GM18505 (cell line): Measurements from ENCODE around the gene ZNF44.
"Not testable (repeated sequence)": the region's sequence is repeated elsewhere in the genome, so short reads cannot be mapped to it uniquely, and the experiment has no call there.

Experiments
- ATAC-seq: cut with Tn5 transposase; IDR thresholded peaks from one replicate; pipeline ENCODE4 v1.9.1; 2021; ENCODE audit not compliant: unreplicated experiment
- POLR2A ChIP-seq: IDR thresholded peaks from 4 replicates; pipeline ENCODE4 v1.6.1; 2011; ENCODE audit warnings: borderline replicate concordance; ENCODE audit not compliant: insufficient read depth, insufficient read length; ENCODE audit errors: extremely low read depth

Gene ZNF44

GRCh38 chr19:12294249-12295158 lies at the start of gene ZNF44:
Gene ZNF44 (minus strand): TSS chr19:12294883. CDS start chr19:12294694, 189 bp downstream.
- TF ChIP-seq POLR2A, result peak; percentile 83
- peak; percentile 74 for ATAC-seq

- peak; percentile 78 for ATAC-seq
- TF ChIP-seq POLR2A, result peak; percentile 94
Observed at GRCh38 chr19:12333162-12334159, 38.8 kb upstream of the ZNF44 start, which contains the start of gene ZNF563. Gene ZNF563 (minus strand): TSS chr19:12333633. CDS start chr19:12333482, 151 bp downstream.

GRCh38 chr19:12331211-12331941 lies 36.7 kb upstream of the ZNF44 start:
- peak; percentile 31 for ATAC-seq

GRCh38 chr19:12330340-12330739 lies 35.7 kb upstream of the ZNF44 start:
- TF ChIP-seq POLR2A, result no peak
- ATAC-seq, result no peak

More at GRCh38 chr19:12331211-12331941, 36.7 kb upstream of the ZNF44 start:
- TF ChIP-seq POLR2A, result peak; percentile 25

GRCh38 chr19:12325690-12326089 lies 31.0 kb upstream of the ZNF44 start:
- ATAC-seq, result no peak
- no peak for TF ChIP-seq POLR2A

GRCh38 chr19:12318782-12319413 lies 24.2 kb upstream of the ZNF44 start:
- no peak for TF ChIP-seq POLR2A
- ATAC-seq, result no peak

GRCh38 chr19:12314553-12314952 lies 19.9 kb upstream of the ZNF44 start:
- no peak for ATAC-seq
- TF ChIP-seq POLR2A, result no peak

GRCh38 chr19:12308891-12309290 lies 14.2 kb upstream of the ZNF44 start:
- not testable (repeated sequence) for ATAC-seq

- ATAC-seq, result no peak
- no peak for TF ChIP-seq POLR2A
Observed at GRCh38 chr19:12295191-12295590, 508 bp upstream of the ZNF44 start.

- peak; percentile 70 for TF ChIP-seq POLR2A
- ATAC-seq, result peak; percentile 51
Observed at GRCh38 chr19:12293777-12294248, 870 bp downstream of the ZNF44 start.

GRCh38 chr19:12289790-12290065 lies 5.0 kb downstream of the ZNF44 start:
- TF ChIP-seq POLR2A, result no peak
- no peak for ATAC-seq

GRCh38 chr19:12287958-12288500 lies 6.7 kb downstream of the ZNF44 start:
- ATAC-seq, result no peak
- TF ChIP-seq POLR2A, result no peak
